HG03558 (cell line): ENCODE data around the gene UBR2.
"Not testable (repeated sequence)": the region's sequence is repeated elsewhere in the genome, so short reads cannot be mapped to it uniquely, and the experiment has no call there.

Experiments
- ATAC-seq: cut with Tn5 transposase; IDR thresholded peaks from one replicate; pipeline ENCODE4 v1.9.1; 2021; ENCODE audit warnings: moderate number of reproducible peaks; ENCODE audit not compliant: unreplicated experiment; ENCODE audit errors: extremely low read depth

UBR2 gene

DNA sequence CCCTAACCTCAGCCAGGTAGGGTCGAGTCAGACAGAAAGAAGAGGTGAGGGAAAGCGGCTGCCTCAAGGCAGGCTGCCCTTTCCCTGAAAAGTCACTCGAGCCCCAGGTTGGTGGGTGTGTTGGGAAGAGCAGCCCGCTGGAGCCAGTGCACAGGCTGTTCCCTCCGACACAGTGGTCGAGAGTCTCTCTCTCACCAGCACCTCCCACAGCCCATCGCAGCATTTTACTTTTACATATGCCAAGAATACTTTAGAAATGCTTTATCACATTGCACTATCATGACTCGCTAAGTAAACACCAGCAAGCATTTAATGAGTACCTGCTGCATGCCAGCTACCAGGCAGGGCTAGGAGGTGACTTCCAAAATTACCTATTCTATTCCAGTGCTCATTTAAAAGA is 156.9 kb downstream of the UBR2 start:
- ATAC-seq = no peak

GRCh38 chr6:42722497-42722896 is 158.7 kb downstream of the UBR2 start, which contains the start of gene PRPH2:
Gene PRPH2 (minus strand): TSS chr6:42722597. CDS start chr6:42722334, 263 bp downstream.
- no peak for ATAC-seq

DNA sequence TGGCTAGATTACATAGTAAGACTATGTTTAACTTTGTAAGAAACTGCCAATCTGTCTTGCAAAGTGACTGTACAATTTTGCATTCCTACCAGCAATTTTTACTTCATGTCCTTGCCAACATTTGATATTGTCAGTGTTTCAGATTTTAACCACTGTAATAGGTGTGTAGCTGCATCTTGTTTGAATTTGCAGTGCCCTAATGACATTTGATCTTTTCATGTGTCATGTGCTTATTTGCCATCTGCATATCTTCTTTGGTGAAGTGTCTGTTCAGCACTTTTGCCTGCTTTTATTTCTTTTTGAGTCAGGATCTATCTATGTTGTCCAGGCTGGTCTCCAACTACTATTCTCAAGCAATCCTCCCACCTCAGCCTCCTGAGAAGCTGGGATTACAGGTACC is 161.0 kb downstream of the UBR2 start:
- ATAC-seq = no peak

- no peak for ATAC-seq
Observed at GRCh38 chr6:42726026-42726425, 162.2 kb downstream of the UBR2 start.

DNA sequence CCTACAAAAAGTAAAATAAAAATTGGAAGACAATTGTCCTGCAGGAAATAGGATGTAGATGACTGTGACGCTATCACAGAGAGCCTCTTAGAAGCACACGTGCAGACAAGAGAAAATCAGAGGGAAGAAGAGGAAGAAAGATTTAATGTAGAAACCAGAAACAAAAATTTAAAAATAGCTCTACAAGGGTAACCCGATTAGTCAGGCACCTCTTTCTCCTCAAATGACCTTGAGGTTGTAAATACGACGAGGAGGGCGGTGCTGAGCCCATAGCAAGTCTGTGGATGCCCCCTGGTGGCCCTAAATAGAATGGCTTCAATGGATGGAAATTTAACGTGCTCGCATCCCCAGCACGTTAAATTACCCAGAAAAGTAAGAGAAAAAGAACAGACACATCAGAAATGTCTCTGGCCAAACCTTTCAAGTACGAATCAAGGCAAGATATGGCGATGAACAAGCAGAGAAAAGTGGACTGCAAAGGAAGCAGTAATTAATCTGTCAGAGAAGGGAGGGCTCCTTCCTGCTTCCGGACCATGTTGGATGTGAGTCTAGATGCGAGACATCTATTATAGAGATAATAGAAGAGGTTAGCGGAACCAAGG is 162.8 kb downstream of the UBR2 start:
- ATAC-seq = no peak

DNA sequence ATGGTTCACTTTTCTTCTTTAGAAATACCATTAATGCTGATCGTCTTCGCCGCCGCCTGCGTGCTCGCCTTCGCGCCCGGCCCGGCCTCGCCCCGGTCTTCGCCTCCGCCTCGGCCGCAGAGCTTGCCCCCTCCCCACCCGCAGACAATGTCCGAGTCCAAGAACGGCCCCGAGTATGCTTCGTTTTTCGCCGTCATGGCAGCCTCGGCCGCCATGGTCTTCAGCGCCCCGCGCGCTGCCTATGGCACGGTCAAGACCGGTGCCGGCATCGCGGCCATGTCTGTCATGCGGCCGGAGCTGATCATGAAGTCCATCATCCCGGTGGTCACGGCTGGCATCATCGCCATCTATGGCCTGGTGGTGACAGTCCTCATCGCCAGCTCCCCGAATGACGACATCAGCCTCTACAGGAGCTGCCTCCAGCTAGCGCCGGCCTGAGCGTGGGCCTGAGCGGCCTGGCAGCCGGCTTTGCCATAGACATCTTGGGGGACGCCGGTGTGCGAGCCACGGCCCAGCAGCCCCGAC is 163.3 kb downstream of the UBR2 start:
- ATAC-seq = no peak

GRCh38 chr6:42727627-42728026 is 163.8 kb downstream of the UBR2 start:
- ATAC-seq = no peak

GRCh38 chr6:42729731-42730130 is 165.9 kb downstream of the UBR2 start:
- no peak for ATAC-seq

GRCh38 chr6:42733867-42734481 is 170.1 kb downstream of the UBR2 start:
- not testable (repeated sequence) for ATAC-seq

DNA sequence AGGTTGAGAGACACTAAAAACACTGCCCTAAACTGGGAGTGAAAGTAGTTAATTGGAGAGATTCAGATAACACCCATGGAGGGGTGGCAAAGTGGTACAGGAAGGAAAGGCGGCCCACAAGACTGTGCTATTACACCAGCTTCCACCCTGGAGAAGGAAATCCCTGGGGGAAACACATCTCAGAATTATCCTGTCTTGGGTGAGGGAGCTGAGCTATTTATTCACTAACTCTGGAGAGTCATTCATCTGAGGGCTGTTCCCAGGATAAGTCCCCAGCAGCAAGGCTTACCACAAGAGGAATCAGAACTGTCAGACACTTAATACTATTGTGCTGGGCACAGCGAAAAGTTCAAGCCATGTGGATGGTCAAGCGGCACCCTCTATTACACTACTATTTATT is 172.1 kb downstream of the UBR2 start:
- ATAC-seq = no peak

GRCh38 chr6:42740725-42741124 is 176.9 kb downstream of the UBR2 start:
- ATAC-seq = no peak

DNA sequence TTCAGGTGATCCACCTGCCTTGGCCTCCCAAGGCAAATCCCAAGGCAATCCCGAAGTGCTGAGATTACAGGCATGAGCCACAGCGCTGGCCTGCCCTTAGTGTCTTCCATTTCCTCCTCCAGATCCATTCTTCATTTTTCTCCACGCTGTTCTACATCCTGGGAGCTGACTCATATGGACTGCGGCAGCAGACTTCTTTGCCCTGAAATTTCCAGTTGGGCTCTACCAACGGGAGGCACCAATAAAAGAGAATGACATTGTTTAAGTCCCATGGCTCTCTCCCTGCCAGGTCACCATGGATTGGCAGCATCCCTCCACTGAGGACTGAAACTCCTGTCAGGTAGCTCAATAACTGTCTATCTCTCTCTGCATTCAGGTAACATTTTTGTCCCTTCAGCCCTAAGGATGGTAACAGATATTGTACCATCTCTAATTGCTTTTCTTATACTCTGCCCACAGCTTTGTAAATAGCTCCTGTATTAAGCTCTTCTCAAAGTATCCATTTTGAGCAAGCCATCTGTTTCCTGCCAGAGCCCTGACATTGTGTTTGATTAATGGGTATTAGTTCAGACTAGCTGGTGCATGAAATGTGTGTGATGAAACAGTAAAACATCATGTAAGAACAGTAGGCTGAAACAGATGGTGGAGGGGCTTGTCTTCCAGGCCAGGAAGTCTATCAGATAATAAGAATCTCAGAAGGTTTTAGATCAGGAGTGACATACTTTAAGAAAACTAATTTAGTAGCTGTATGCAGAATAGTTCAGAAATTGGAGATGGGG is 178.5 kb downstream of the UBR2 start:
- no peak for ATAC-seq
